NCI-H2196 treated with DMSO at 0.1 percent for 48 hours (cell line): ENCODE results near the gene CD300C.
"Not testable (repeated sequence)": the region's sequence is repeated elsewhere in the genome, so short reads cannot be mapped to it uniquely, and the experiment has no call there.

Source experiments
- DNase-seq: peaks from one replicate; lab custom pipeline; 2025; ENCODE audit not compliant: unreplicated experiment; lab: John Stamatoyannopoulos, UW

CD300C gene

GRCh38 chr17:74545843-74546230, at the start of gene CD300C:
Gene CD300C (minus strand): TSS chr17:74546115. CDS start chr17:74545782, 333 bp downstream.
- no peak for DNase-seq

DNA sequence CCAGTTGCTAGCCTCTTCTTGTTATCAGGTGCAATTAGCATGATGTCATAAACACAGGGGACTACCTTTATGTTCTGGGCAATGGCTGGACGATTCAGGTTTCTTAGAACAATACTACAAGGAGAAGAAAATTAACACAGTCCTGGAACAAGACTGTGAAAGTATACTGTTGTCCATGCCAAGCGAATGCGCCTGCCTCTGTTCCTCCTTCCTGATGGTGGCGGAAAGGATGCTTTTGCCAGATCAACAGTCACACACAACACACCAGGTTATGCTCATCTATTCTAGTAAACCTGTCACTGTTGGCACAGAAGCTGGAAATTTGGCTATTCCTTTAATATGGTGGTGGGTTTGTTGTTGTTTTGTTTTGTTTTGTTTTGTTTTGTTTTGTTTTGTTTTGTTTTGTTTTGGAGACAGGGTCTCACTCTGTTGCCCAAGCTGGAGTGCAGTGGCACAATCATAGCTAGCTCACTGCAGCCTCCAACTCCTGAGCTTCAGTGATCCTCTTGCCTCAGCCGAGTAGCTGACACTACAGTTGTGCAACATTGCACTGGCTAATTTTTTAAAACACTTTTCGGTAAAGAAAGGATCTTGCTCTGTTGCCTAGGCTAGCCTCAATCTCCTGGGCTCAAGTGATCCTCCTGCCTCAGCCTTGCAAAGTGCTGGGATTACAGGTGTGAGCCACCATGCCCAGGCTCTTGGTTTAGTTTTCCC, 49.3 kb upstream of the CD300C start:
- no peak for DNase-seq

DNA sequence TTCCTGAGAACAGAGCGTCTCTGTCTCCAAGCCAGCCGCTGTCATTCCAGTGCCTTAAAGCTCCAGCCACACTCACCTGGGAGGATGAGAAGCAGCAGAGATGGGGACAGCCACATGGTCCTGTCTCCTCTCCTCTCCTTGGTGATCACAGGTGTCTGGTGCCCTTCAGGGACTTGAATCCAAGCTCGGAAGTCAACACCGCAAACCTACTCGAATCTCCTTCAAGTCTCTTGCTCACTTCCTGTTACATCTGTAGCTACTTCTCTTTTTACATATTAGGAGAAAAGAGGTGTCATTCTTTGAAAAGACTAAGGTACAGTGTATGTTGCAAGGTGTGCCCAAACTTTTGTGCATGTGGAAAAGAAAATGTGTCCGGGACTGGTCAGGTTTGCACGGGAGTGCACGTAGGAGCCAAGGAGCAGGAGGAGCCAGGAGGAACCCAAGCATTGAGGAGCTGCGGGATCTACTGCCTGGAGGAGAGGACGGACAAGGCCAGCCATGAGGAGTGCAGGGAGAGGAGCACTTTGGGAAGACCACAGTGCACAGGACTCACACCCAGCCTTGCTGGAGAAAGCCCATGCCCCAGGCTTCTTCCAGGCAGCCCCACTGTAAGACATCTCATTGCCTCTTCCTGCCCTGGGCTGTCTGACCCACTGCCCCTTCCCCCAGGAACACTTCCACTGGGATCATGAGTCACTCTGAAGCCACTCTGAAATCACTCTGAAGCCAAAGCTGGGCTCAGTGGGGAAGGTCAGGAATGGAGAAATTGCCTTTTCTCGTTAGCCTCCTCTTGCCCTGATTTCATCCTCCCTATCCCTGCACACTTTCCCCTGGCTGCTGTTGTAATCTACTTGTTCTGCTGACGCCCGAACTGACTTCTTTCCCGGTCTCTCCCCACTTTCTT, 46.4 kb upstream of the CD300C start, which contains the start of gene CD300LD:
TSS of gene CD300LD (minus strand) at position 197 of the 904 bp plus-strand sequence. CDS start at position 116, 81 bp downstream.
- no peak for DNase-seq

GRCh38 chr17:74591503-74591902, 45.6 kb upstream of the CD300C start:
- DNase-seq, result no peak

GRCh38 chr17:74585711-74586110, 39.8 kb upstream of the CD300C start:
- no peak for DNase-seq

DNA sequence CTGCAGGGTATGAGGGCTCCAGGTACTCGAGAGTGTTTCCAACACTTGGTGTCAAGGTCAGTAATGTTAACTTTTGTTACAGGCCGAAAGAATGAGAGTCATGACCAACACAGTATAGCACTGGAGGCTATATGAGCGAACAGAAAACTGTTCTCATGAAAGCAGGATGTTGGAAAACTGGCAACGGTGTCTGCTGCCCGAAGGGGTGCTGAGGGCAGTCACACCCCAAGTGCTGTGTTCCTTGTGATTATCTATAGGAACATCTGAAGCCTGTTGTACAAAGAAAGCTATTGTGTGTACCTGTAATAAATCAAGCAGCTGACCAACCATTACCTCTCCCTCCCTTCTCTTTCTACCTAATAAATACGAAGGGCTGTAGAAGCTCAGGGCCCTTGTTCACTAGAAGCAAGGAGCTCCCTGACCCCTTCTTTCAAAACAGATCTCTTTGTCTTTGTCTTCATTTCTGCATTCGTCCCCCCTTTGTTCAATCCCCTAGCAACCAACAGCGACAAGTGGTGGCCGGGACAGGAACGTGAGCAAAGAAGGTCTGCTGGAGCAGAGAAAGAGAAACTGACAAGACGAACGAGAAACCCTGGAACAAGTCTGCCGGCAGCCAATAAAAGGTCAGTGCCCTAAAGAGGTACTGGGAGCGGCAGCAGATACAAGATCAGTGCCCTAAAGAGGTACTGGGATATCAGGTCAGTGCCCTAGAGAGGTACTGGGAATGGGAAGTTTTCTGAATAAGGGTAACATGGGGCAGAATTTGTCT, 38.6 kb upstream of the CD300C start:
- DNase-seq, result no peak

DNA sequence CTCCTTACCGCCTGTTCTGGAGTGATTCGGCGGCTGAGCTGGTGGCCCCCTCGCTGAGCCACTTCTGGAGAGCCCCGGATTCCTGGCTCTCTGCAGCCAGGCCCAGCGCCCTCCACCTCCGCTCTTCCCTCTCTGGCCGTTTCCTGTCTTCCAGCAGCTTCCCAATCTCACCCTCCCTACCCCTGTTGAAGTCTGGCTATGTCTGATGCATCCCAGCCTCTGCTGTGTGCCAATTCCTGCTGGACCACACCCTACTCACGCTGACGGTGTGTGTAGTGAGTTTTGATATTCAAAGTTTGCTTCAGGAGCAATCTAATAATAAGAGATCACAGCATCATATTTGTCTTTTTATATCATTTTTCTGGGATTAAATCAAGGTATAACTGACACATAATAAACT, 36.7 kb upstream of the CD300C start:
- DNase-seq, result no peak

DNA sequence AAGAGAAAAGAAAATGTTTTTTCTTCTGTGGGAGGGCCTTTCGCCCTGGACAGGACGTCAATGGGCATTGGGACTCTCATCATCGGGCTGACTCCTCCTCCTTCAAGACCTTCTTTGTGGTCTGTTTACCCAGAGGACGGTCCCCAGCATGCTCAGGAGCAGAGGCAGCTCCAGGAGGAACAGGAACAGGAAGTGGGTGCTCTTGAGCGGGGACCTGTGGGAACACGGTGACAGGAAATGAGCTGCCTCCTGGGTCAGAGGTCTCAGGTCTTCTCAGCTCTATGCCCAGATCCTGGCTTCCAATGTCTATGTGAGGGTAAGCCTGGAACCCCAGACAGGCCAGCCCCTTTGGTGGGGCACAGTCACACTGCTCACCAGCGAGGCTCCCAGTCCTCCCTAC, 34.0 kb upstream of the CD300C start:
- no peak for DNase-seq

GRCh38 chr17:74578979-74579378, 33.1 kb upstream of the CD300C start:
- DNase-seq, result no peak

DNA sequence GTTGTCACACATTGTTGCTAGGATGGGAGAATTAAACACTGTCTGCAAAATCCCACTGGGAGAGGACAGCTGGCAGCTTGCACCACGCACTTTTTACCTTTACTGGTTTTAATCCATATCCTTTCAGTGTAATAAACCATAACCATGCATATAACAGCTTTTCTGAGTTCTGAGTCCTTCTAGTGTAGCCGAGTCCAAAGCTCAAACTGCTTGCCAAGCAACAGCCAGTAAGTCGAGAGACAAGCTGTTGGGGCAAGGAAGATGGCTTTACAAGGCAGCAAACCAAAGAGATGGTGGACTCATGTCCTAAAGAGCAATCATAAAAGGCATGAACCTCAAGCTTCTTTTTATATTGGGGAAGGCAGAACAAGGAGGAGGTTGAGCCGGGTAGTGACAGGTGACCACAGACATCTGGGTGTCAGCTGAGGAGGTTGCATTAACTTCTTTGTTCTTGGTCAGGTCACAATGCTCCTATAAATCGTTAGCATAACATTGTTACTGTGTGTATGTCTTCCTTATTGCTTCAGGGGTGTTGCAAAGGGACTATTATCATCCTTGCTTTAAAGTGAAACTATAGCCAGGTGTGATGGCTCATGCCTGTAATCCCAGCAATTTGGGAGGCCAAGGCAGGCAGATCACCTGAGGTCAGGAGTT, 28.7 kb upstream of the CD300C start:
- no peak for DNase-seq

- DNase-seq, result not testable (repeated sequence)
These were observed 27.7 kb upstream of the CD300C start for GRCh38 chr17:74573635-74574034.

DNA sequence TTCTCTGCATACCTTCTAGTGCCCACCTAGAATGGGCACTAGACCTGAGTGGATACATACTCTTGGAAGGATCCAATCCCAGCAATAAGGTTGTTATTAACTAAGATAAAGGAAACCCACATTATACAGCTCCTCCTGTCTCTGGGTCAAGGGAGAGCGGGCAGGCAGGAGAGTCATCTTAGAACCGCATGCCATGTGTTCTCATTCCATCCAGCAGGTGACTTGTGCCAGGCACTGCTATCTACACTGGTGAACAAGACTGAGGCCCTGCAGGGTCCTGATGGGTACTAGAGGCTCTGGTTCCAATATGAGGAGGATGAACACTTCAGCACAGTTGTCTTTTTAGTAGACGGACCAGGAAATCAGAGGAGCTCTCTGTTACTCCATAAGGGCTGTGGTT, 27.3 kb upstream of the CD300C start:
- no peak for DNase-seq

DNA sequence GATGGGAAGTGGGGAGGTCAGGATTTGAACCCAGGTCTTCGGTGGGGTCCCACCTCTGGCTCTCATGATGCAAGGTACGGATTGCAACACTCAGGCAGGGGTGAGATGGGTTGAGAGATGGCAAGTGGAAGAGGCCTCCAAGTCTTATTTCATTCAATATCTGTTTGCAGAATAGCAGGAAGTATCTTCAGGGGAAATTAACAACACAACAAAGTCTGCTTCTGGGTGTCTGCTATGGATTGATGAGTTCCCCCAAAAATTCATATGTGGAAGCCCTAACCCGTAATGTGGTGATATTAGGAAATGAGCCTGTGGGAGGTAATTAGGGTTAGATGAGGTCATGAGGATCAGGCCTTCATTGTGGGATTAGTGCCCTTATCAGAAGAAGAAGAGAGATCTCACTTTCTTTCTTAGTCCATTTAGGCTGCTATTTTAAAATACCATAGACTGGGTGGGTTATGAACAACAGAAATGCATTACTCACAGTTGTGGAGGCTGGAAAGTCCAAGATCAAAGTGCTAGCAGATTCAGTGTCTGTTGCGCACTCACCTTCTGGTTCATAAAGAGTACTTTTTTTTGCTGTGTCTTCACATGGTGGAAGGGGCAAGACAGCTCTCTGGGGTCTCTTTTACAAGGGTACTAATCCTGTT, 25.8 kb upstream of the CD300C start:
- no peak for DNase-seq

- DNase-seq, result no peak
These were observed 23.4 kb upstream of the CD300C start for GRCh38 chr17:74569020-74570003.

GRCh38 chr17:74568106-74568873, 22.4 kb upstream of the CD300C start:
- no peak for DNase-seq

DNA sequence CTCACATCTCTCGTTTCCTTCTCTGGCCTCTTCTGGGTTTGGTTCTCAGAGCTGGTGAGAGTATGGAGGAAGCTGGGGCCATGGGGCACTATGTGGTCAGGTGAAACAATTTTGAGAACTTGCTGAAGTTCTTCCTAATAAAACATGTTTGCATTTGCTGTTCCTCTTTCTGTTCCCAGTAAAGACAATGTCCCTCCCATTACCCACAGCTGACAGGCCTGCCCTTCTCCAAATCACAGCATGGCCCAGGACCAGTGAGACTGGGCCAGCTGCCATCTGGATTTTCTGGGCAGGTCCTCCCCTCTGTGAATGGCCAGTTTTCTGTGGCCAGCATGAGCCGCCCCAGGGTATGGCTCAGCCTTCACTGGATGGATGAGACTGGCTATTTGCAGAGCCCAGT, 21.5 kb upstream of the CD300C start, which contains the start of gene CD300H:
TSS of gene CD300H (minus strand) at position 113 of the 400 bp plus-strand sequence.
- no peak for DNase-seq

- DNase-seq, result no peak
These were observed 20.3 kb upstream of the CD300C start for GRCh38 chr17:74566132-74566753.

- no peak for DNase-seq
These were observed 19.2 kb upstream of the CD300C start for GRCh38 chr17:74565126-74565525.
